ENCODE results near the gene SARNP. TPM values are rescaled to one million over a fixed set of nuclear protein-coding genes. Genes with fewer than 3 reads are reported as not detected.

Gene SARNP
- total and polyA plus RNA-seq, 4 donors, result 19.1 to 34.2 (median 25.6) TPM

Small RNA genes lying within 50 kb of the gene (small RNA-seq; reads per million reads assigned to genes)
- gene AC009779.1, result not detected
- gene RF00017, result not detected

Other genes with a start within 250 kb of the SARNP start
- gene OR2AP1, start 245.3 kb downstream of the SARNP start, total RNA-seq, result not detected
- gene OR2AP1, start 245.3 kb downstream of the SARNP start, polyA plus RNA-seq, result not detected
- not detected for gene OR10P1, start 180.8 kb downstream of the SARNP start, total RNA-seq
- gene OR10P1, start 180.8 kb downstream of the SARNP start, polyA plus RNA-seq, result not detected
- 1 to 10 TPM in 1 of 2 donors, under 1 TPM in 1; 0.98 to 3.8 TPM for gene ITGA7, start 109.8 kb downstream of the SARNP start, total RNA-seq
- 1 to 10 TPM; 2.8 to 4.9 TPM for gene ITGA7, start 109.8 kb downstream of the SARNP start, polyA plus RNA-seq
- 10 to 100 TPM; 43.7 to 79.6 TPM for gene BLOC1S1, start 101.7 kb downstream of the SARNP start, total RNA-seq
- gene BLOC1S1, start 101.7 kb downstream of the SARNP start, polyA plus RNA-seq, result 100 to 1,000 TPM; 150 TPM
- gene RDH5, start 97.3 kb downstream of the SARNP start, total RNA-seq, result 10 to 100 TPM in 1 of 2 donors, 1 to 10 TPM in 1; 9.2 to 21.8 TPM
- gene RDH5, start 97.3 kb downstream of the SARNP start, polyA plus RNA-seq, result 10 to 100 TPM; 36.6 to 61.7 TPM
- gene CD63, start 88.7 kb downstream of the SARNP start, total RNA-seq, result 100 to 1,000 TPM; 185 to 373 TPM
- 100 to 1,000 TPM; 328 to 348 TPM for gene CD63, start 88.7 kb downstream of the SARNP start, polyA plus RNA-seq
- gene GDF11, start 74.6 kb downstream of the SARNP start, total RNA-seq, result 1 to 10 TPM in 1 of 2 donors, under 1 TPM in 1; 0.84 to 5.0 TPM
- gene GDF11, start 74.6 kb downstream of the SARNP start, polyA plus RNA-seq, result under 1 TPM; 0.40 to 0.55 TPM
- gene ORMDL2, start 317 bp upstream of the SARNP start, total RNA-seq, result 10 to 100 TPM; 12.8 to 13.1 TPM
- gene ORMDL2, start 317 bp upstream of the SARNP start, polyA plus RNA-seq, result 10 to 100 TPM; 35.7 to 54.2 TPM
- gene DNAJC14, start 11.9 kb upstream of the SARNP start, total RNA-seq, result 10 to 100 TPM; 15.4 to 22.0 TPM
- 10 to 100 TPM in 1 of 2 donors, 1 to 10 TPM in 1; 4.8 to 11.9 TPM for gene DNAJC14, start 11.9 kb upstream of the SARNP start, polyA plus RNA-seq
- gene MMP19, start 25.2 kb upstream of the SARNP start, total RNA-seq, result 1 to 10 TPM; 1.1 TPM
- 1 to 10 TPM; 1.6 to 2.4 TPM for gene MMP19, start 25.2 kb upstream of the SARNP start, polyA plus RNA-seq
- gene PYM1, start 110.2 kb upstream of the SARNP start, total RNA-seq, result 10 to 100 TPM; 16.7 to 21.0 TPM
- 10 to 100 TPM; 21.6 to 29.4 TPM for gene PYM1, start 110.2 kb upstream of the SARNP start, polyA plus RNA-seq
- 10 to 100 TPM in 1 of 2 donors, 1 to 10 TPM in 1; 6.9 to 10.5 TPM for gene DGKA, start 113.4 kb upstream of the SARNP start, total RNA-seq
- gene DGKA, start 113.4 kb upstream of the SARNP start, polyA plus RNA-seq, result 1 to 10 TPM; 2.1 to 3.3 TPM
- gene PMEL, start 148.3 kb upstream of the SARNP start, total RNA-seq, result 1 to 10 TPM; 1.1 to 4.5 TPM
- 1 to 10 TPM; 2.1 to 2.7 TPM for gene PMEL, start 148.3 kb upstream of the SARNP start, polyA plus RNA-seq
- gene CDK2, start 149.1 kb upstream of the SARNP start, total RNA-seq, result 10 to 100 TPM in 1 of 2 donors, 1 to 10 TPM in 1; 8.6 to 22.6 TPM
- gene CDK2, start 149.1 kb upstream of the SARNP start, polyA plus RNA-seq, result 1 to 10 TPM; 5.1 to 7.3 TPM
- 10 to 100 TPM; 40.7 to 44.0 TPM for gene RAB5B, start 156.4 kb upstream of the SARNP start, total RNA-seq
- 10 to 100 TPM; 20.7 to 36.0 TPM for gene RAB5B, start 156.4 kb upstream of the SARNP start, polyA plus RNA-seq
- gene SUOX, start 179.6 kb upstream of the SARNP start, total RNA-seq, result 10 to 100 TPM; 17.3 to 39.3 TPM
- 10 to 100 TPM; 33.0 to 33.1 TPM for gene SUOX, start 179.6 kb upstream of the SARNP start, polyA plus RNA-seq
- gene IKZF4, start 203.3 kb upstream of the SARNP start, total RNA-seq, result 1 to 10 TPM in 1 of 2 donors, under 1 TPM in 1; 0.47 to 1.9 TPM
- gene IKZF4, start 203.3 kb upstream of the SARNP start, polyA plus RNA-seq, result under 1 TPM; 0.69 to 0.80 TPM
- 100 to 1,000 TPM in 1 of 2 donors, 10 to 100 TPM in 1; 62.2 to 187 TPM for gene RPS26, start 224.2 kb upstream of the SARNP start, total RNA-seq
- 100 to 1,000 TPM; 250 to 402 TPM for gene RPS26, start 224.2 kb upstream of the SARNP start, polyA plus RNA-seq